GM23338 (cell line): ENCODE measurements around the gene GBE1.

ENCODE experiments used
- CREB1 ChIP-seq: fragments of 250-450 bp; sonication (Bioruptor Pico); IDR thresholded peaks from 2 replicates; pipeline ENCODE4 v1.5.0; 2020; ENCODE audit warnings: low read depth, mild to moderate bottlenecking, moderate library complexity
- ETS1 ChIP-seq: IDR thresholded peaks from 2 replicates; pipeline ENCODE4 v1.6.1; 2016; ENCODE audit warnings: antibody characterized with exemption
- EZH2 ChIP-seq: fragments of 200-600 bp; sonication (generic); IDR thresholded peaks from one replicate; pipeline ENCODE4 v1.8.0; 2017; ENCODE audit warnings: antibody characterized with exemption, mild to moderate bottlenecking, low read depth; ENCODE audit not compliant: unreplicated experiment
- EZH2phosphoT487 ChIP-seq: fragments of 200-600 bp; sonication (generic); IDR thresholded peaks from one replicate; pipeline ENCODE4 v1.8.1; 2018; ENCODE audit warnings: antibody characterized with exemption; ENCODE audit not compliant: unreplicated experiment
- JUNB ChIP-seq: IDR thresholded peaks from one replicate; pipeline ENCODE4 v1.6.1; 2016; ENCODE audit warnings: antibody characterized with exemption; ENCODE audit not compliant: unreplicated experiment
- NANOG ChIP-seq: IDR thresholded peaks from 2 replicates; pipeline ENCODE4 v1.6.1; 2016; ENCODE audit warnings: antibody characterized with exemption, borderline replicate concordance
- POLR2AphosphoS5 ChIP-seq: IDR thresholded peaks from 2 replicates; pipeline ENCODE4 v1.6.1; 2016; ENCODE audit warnings: antibody characterized with exemption, low read depth
- STAT1 ChIP-seq: IDR thresholded peaks from one replicate; pipeline ENCODE4 v1.6.1; 2016; ENCODE audit warnings: antibody characterized with exemption; ENCODE audit not compliant: unreplicated experiment
- ZNF331 ChIP-seq: fragments of 250-450 bp; sonication (Bioruptor Pico); IDR thresholded peaks from 2 replicates; pipeline ENCODE4 v1.5.0; 2020; ENCODE audit warnings: low read depth, mild to moderate bottlenecking, moderate library complexity
- TF ChIP-seq, protein P1 (sequence below), 2 experiments: fragments of 200-600 bp in 1 of 2; sonication (generic) in 1 of 2; conservative IDR thresholded peaks; 2 replicates each; pipeline versions ENCODE4 v1.5.1 to v1.6.1; 2016 to 2017; ENCODE audit warnings: antibody characterized with exemption in 2 of 2, low read depth in 2 of 2, mild to moderate bottlenecking in 2 of 2, moderate library complexity in 1 of 2
- TF ChIP-seq, protein P2 (sequence below): IDR thresholded peaks from one replicate; pipeline ENCODE4 v1.6.1; 2018; ENCODE audit warnings: antibody characterized with exemption; ENCODE audit not compliant: unreplicated experiment

DNA sequence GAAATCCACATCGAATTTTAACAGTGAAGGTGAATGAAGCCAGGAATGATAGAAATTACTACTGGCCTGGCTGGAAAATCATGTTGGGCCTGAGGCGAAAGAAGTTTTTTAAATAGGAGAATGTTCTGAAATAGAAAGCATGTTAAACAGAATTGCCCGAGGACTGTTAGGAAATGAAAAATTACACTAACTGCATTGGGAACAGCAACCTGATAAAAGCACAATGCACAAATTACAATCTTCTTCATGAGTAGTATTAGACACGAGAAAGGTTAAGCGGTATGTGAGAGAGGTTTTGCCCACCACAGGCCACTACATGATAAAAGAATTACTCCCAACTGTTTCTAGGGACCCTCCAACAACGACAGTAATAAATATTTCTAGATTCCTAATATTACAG, 18.9 kb downstream of the GBE1 start:
- TF ChIP-seq, protein P1, sequence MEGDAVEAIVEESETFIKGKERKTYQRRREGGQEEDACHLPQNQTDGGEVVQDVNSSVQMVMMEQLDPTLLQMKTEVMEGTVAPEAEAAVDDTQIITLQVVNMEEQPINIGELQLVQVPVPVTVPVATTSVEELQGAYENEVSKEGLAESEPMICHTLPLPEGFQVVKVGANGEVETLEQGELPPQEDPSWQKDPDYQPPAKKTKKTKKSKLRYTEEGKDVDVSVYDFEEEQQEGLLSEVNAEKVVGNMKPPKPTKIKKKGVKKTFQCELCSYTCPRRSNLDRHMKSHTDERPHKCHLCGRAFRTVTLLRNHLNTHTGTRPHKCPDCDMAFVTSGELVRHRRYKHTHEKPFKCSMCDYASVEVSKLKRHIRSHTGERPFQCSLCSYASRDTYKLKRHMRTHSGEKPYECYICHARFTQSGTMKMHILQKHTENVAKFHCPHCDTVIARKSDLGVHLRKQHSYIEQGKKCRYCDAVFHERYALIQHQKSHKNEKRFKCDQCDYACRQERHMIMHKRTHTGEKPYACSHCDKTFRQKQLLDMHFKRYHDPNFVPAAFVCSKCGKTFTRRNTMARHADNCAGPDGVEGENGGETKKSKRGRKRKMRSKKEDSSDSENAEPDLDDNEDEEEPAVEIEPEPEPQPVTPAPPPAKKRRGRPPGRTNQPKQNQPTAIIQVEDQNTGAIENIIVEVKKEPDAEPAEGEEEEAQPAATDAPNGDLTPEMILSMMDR (conservative IDR thresholded peaks at IDR 0.05; ENCODE audit: low read depth in 2 of 2), result no peak
- no peak for TF ChIP-seq EZH2
- TF ChIP-seq POLR2AphosphoS5, result no peak
- no peak for TF ChIP-seq NANOG
- TF ChIP-seq EZH2phosphoT487, result no peak
- TF ChIP-seq JUNB, result no peak
- TF ChIP-seq, protein P2, sequence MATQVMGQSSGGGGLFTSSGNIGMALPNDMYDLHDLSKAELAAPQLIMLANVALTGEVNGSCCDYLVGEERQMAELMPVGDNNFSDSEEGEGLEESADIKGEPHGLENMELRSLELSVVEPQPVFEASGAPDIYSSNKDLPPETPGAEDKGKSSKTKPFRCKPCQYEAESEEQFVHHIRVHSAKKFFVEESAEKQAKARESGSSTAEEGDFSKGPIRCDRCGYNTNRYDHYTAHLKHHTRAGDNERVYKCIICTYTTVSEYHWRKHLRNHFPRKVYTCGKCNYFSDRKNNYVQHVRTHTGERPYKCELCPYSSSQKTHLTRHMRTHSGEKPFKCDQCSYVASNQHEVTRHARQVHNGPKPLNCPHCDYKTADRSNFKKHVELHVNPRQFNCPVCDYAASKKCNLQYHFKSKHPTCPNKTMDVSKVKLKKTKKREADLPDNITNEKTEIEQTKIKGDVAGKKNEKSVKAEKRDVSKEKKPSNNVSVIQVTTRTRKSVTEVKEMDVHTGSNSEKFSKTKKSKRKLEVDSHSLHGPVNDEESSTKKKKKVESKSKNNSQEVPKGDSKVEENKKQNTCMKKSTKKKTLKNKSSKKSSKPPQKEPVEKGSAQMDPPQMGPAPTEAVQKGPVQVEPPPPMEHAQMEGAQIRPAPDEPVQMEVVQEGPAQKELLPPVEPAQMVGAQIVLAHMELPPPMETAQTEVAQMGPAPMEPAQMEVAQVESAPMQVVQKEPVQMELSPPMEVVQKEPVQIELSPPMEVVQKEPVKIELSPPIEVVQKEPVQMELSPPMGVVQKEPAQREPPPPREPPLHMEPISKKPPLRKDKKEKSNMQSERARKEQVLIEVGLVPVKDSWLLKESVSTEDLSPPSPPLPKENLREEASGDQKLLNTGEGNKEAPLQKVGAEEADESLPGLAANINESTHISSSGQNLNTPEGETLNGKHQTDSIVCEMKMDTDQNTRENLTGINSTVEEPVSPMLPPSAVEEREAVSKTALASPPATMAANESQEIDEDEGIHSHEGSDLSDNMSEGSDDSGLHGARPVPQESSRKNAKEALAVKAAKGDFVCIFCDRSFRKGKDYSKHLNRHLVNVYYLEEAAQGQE, result no peak
- TF ChIP-seq STAT1, result no peak
- TF ChIP-seq ETS1, result no peak
- no peak for TF ChIP-seq ZNF331 (CRISPR knock-in tag)
- no peak for TF ChIP-seq CREB1 (CRISPR knock-in tag)
